Calu3 (cell line): Measurements from ENCODE around the gene LY6G5B. TPM values are rescaled to one million over a fixed set of nuclear protein-coding genes. Genes with fewer than 3 reads are reported as not detected.

Experiments used
- BruUV-seq: library from RNA; stranded (reverse); fragments of 400-500 nt; replicated peaks from 2 replicates; lab custom pipeline; 2021; lab: Mats Ljungman, UMichigan
- CTCF ChIA-PET: fragments of 300-600 bp; sonication (Branson Sonifier 250); formaldehyde crosslinking; loops from one replicate; lab custom pipeline; 2022; ENCODE audit warnings: antibody characterized with exemption; lab: Charles Lee
- DNase-seq: peaks from one replicate; pipeline ENCODE4 v3.0.0; 2022
- H3K27ac Mint-ChIP-seq: one replicate; pipeline ENCODE4 v1.8.0; 2022; ENCODE audit warnings: mixed read lengths; ENCODE audit not compliant: unreplicated experiment
- H3K27me3 Mint-ChIP-seq: one replicate; pipeline ENCODE4 v1.8.0; 2022; ENCODE audit warnings: mixed read lengths; ENCODE audit not compliant: unreplicated experiment
- H3K36me3 Mint-ChIP-seq: one replicate; pipeline ENCODE4 v1.8.0; 2022; ENCODE audit warnings: mild to moderate bottlenecking, moderate library complexity, mixed read lengths; ENCODE audit not compliant: insufficient read depth, unreplicated experiment
- H3K4me1 Mint-ChIP-seq: one replicate; pipeline ENCODE4 v1.8.0; 2022; ENCODE audit warnings: mild to moderate bottlenecking, low read depth, mixed read lengths; ENCODE audit not compliant: unreplicated experiment
- H3K4me3 Mint-ChIP-seq: one replicate; pipeline ENCODE4 v1.8.0; 2022; ENCODE audit warnings: mild to moderate bottlenecking, low read depth, moderate library complexity, mixed read lengths; ENCODE audit not compliant: unreplicated experiment
- H3K9me3 Mint-ChIP-seq: one replicate; pipeline ENCODE4 v1.8.0; 2022; ENCODE audit warnings: low read depth, mixed read lengths; ENCODE audit not compliant: unreplicated experiment
- CTCF ChIP-seq: fragments of 200-600 bp; IDR thresholded peaks from one replicate; pipeline ENCODE4 v1.8.0; 2022; ENCODE audit warnings: antibody characterized with exemption; ENCODE audit not compliant: unreplicated experiment
- intact Hi-C: fragments of 100-400 bp; cut with micrococcal nuclease; formaldehyde crosslinking; loops from one replicate; pipeline ENCODE4 v1.10.0; 2022; ENCODE audit not compliant: unreplicated experiment
- total RNA-seq: library from RNA; stranded (reverse); gene quantifications from 2 replicates; pipeline ENCODE4 v1.2.3, GENCODE V29; 2022

LY6G5B gene
- total RNA-seq, 1 experiment from 2014 or later: 44.6 TPM

- peaks cover 25% of the 10 kb centered on the region for H3K4me1 Mint-ChIP-seq
- no peak overlapping the region for H3K4me3 Mint-ChIP-seq
- intact Hi-C loops: no loop called here
- H3K27me3 Mint-ChIP-seq: peaks cover 26% of the 10 kb centered on the region
- DNase-seq: peak; percentile 71
- H3K36me3 Mint-ChIP-seq: peaks cover 3% of the 10 kb centered on the region
- no TSS peak for BruUV-seq
- no peak overlapping the region for H3K27ac Mint-ChIP-seq
- TF ChIP-seq CTCF: peak; percentile 54
- CTCF ChIA-PET: interaction anchor here (0.5 to 2.2 kb wide), 9 partner anchors 9 to 124 kb away, joined by 3 to 20 read pairs (median 4); partner anchors contain the start of genes ABHD16A, MSH5 and VWA7
- no peaks in the 10 kb centered on the region for H3K9me3 Mint-ChIP-seq
Observed at GRCh38 chr6:31712296-31712695, 42.5 kb downstream of the LY6G5B start.

- no peak for DNase-seq
- peaks cover 8% of the 10 kb centered on the region for H3K36me3 Mint-ChIP-seq
- peaks cover 26% of the 10 kb centered on the region for H3K27me3 Mint-ChIP-seq
- intact Hi-C loops: no loop called here
- no peak overlapping the region for H3K4me3 Mint-ChIP-seq
- no peak for TF ChIP-seq CTCF
- peaks cover 37% of the 10 kb centered on the region for H3K4me1 Mint-ChIP-seq
- no TSS peak for BruUV-seq
- H3K27ac Mint-ChIP-seq: no peak overlapping the region
- no peaks in the 10 kb centered on the region for H3K9me3 Mint-ChIP-seq
- CTCF ChIA-PET: interaction anchor here (0.7 to 1.9 kb wide), 3 partner anchors 14 to 25 kb away, joined by 3 to 20 read pairs (median 4); partner anchors contain the start of gene MSH5
Observed at GRCh38 chr6:31713465-31713864, 43.7 kb downstream of the LY6G5B start.

GRCh38 chr6:31713991-31714684 is 44.4 kb downstream of the LY6G5B start:
- Mint-ChIP-seq H3K27ac (no peak overlapping the region), H3K4me3 (no peak overlapping the region), H3K9me3 (no peaks in the 10 kb centered on the region), H3K36me3 (peaks cover 10% of the 10 kb centered on the region), H3K27me3 (peaks cover 26% of the 10 kb centered on the region), H3K4me1 (peaks cover 43% of the 10 kb centered on the region)
- intact Hi-C loops: no loop called here
- BruUV-seq: no TSS peak
- CTCF ChIA-PET: interaction anchor here (0.7 to 1.9 kb wide), 4 partner anchors 11 to 21 kb away, joined by 3 to 9 read pairs (median 4); partner anchors contain the start of genes ABHD16A and DDAH2
- TF ChIP-seq CTCF: no peak
- no peak for DNase-seq

- intact Hi-C loops: no loop called here
- no peak for DNase-seq
- Mint-ChIP-seq H3K9me3 (no peaks in the 10 kb centered on the region), H3K4me3 (no peak within 1 kb of the TSS), H3K27ac (no peak within 1 kb of the TSS), H3K4me1 (peaks cover 53% of the 10 kb centered on the region), H3K27me3 (peaks cover 28% of the 10 kb centered on the region), H3K36me3 (peaks cover 10% of the 10 kb centered on the region)
- no peak for TF ChIP-seq CTCF
- CTCF ChIA-PET: interaction anchor here (0.7 to 1.9 kb wide), 4 partner anchors 15 to 107 kb away, joined by 4 to 9 read pairs (median 6); partner anchors contain the start of gene DDAH2
- no TSS peak for BruUV-seq
Observed at GRCh38 chr6:31715022-31715958, 45.5 kb downstream of the LY6G5B start, which contains the start of gene LY6G6D. LY6G6D (plus strand) TSS chr6:31715348; CDS start chr6:31715356, 8 bp downstream.
